SU-DHL-6 (cell line): ENCODE results near the gene MYO7B.

Source experiments
- H2AFZ ChIP-seq: fragments of 200-600 bp; sonication (generic); 2 replicates; pipeline ENCODE4 v1.6.1; 2014; ENCODE audit warnings: low read depth, mild to moderate bottlenecking, moderate library complexity, mixed read lengths, antibody characterized with exemption, low read length; ENCODE audit not compliant: severe bottlenecking
- H3F3A ChIP-seq: fragments of 200-600 bp; shearing (Covaris generic); 2 replicates; pipeline ENCODE4 v1.6.0; 2016; ENCODE audit warnings: antibody characterized with exemption, mild to moderate bottlenecking; ENCODE audit not compliant: insufficient read depth
- H3K27ac ChIP-seq: fragments of 200-600 bp; sonication (generic); 2 replicates; pipeline ENCODE4 v1.5.1; 2016; ENCODE audit warnings: low read depth, mild to moderate bottlenecking, low read length, moderate library complexity, mixed read lengths
- H3K27me3 ChIP-seq: fragments of 200-600 bp; sonication (generic), shearing (Covaris generic); 2 replicates; pipeline ENCODE4 v1.6.0; 2014; ENCODE audit warnings: mild to moderate bottlenecking, low read length
- H3K36me3 ChIP-seq: fragments of 200-600 bp; sonication (generic); 2 replicates; pipeline ENCODE4 v1.6.1; 2014; ENCODE audit warnings: mild to moderate bottlenecking, low read length, mixed read lengths
- H3K4me2 ChIP-seq: fragments of 300-600, 200-600 bp; shearing (Covaris generic), sonication (generic); 2 replicates; pipeline ENCODE4 v1.6.0; 2014; ENCODE audit warnings: low read length, low read depth, mild to moderate bottlenecking; ENCODE audit not compliant: poor library complexity, severe bottlenecking
- H3K4me3 ChIP-seq: fragments of 200-600 bp; sonication (generic); 2 replicates; pipeline ENCODE4 v1.5.1; 2014; ENCODE audit warnings: antibody characterized with exemption, low read length, mild to moderate bottlenecking, mixed read lengths; ENCODE audit not compliant: insufficient read depth, poor library complexity, severe bottlenecking
- H3K79me2 ChIP-seq: fragments of 200-600 bp; sonication (generic); 2 replicates; pipeline ENCODE4 v1.6.1; 2014; ENCODE audit warnings: mild to moderate bottlenecking, low read length, moderate library complexity; ENCODE audit not compliant: insufficient read depth
- H3K9ac ChIP-seq: fragments of 200-600 bp; sonication (generic); 2 replicates; pipeline ENCODE4 v1.7.0; 2014; ENCODE audit warnings: mild to moderate bottlenecking, low read length
- H3K9me2 ChIP-seq: fragments of 200-600 bp; sonication (generic); replicated peaks from 2 replicates; pipeline ENCODE4 v1.6.1; 2014; ENCODE audit warnings: low read length; ENCODE audit not compliant: insufficient read depth
- H3K9me3 ChIP-seq: fragments of 200-600 bp; sonication (generic); 2 replicates; pipeline ENCODE4 v1.6.1; 2014; ENCODE audit warnings: low read length, mixed read lengths; ENCODE audit not compliant: insufficient read depth
- H4K20me1 ChIP-seq: fragments of 200-600 bp; sonication (generic); 2 replicates; pipeline ENCODE4 v1.6.1; 2014; ENCODE audit warnings: low read depth, mild to moderate bottlenecking, antibody characterized with exemption, low read length, moderate library complexity, mixed read lengths
- CTCF ChIP-seq: fragments of 200-600 bp; sonication (generic); IDR thresholded peaks from one replicate; pipeline ENCODE4 v1.5.1; 2017; ENCODE audit warnings: antibody characterized with exemption, mild to moderate bottlenecking, low read length, moderate library complexity; ENCODE audit not compliant: insufficient read depth, poor library complexity, severe bottlenecking
- EZH2phosphoT487 ChIP-seq: fragments of 200-600 bp; sonication (generic), shearing (Covaris generic); conservative IDR thresholded peaks from 2 replicates; pipeline ENCODE4 v1.6.1; 2018; ENCODE audit warnings: mild to moderate bottlenecking, antibody characterized with exemption, low read length, moderate library complexity, mixed read lengths

Gene MYO7B

GRCh38 chr2:127672341-127673224 is 137.1 kb downstream of the MYO7B start:
- Histone ChIP-seq H3K9ac (no peak overlapping the region), H3K79me2 (no peaks in the 10 kb centered on the region), H3K9me2 (no peaks in the 10 kb centered on the region), H3F3A (no peaks in the 10 kb centered on the region), H3K4me2 (no peak overlapping the region), H3K36me3 (no peaks in the 10 kb centered on the region), H3K9me3 (no peaks in the 10 kb centered on the region), H4K20me1 (no peaks in the 10 kb centered on the region), H3K4me3 (no peak overlapping the region), H3K27ac (no peak overlapping the region), H3K27me3 (no peaks in the 10 kb centered on the region), H2AFZ (no peak overlapping the region)
- TF ChIP-seq CTCF (no peak), EZH2phosphoT487 (no peak)

- no peak overlapping the region for H3K4me2 ChIP-seq
- H3K4me3 ChIP-seq, result no peak overlapping the region
- TF ChIP-seq CTCF (no peak), EZH2phosphoT487 (no peak)
- H3K27me3 ChIP-seq, result no peaks in the 10 kb centered on the region
- no peak overlapping the region for H3K9ac ChIP-seq
- H4K20me1 ChIP-seq, result no peaks in the 10 kb centered on the region
- no peak overlapping the region for H3K27ac ChIP-seq
- H2AFZ ChIP-seq, result no peak overlapping the region
- H3K36me3 ChIP-seq, result no peaks in the 10 kb centered on the region
- H3F3A ChIP-seq, result no peaks in the 10 kb centered on the region
- H3K79me2 ChIP-seq, result no peaks in the 10 kb centered on the region
- H3K9me2 ChIP-seq, result no peaks in the 10 kb centered on the region
- H3K9me3 ChIP-seq, result no peaks in the 10 kb centered on the region
Measured at GRCh38 chr2:127673291-127674069, 138.0 kb downstream of the MYO7B start.

- H3K9me3 ChIP-seq, result no peaks in the 10 kb centered on the region
- no peak overlapping the region for H2AFZ ChIP-seq
- no peaks in the 10 kb centered on the region for H3K9me2 ChIP-seq
- no peaks in the 10 kb centered on the region for H3K36me3 ChIP-seq
- H3F3A ChIP-seq, result no peaks in the 10 kb centered on the region
- no peak overlapping the region for H3K4me3 ChIP-seq
- no peak overlapping the region for H3K9ac ChIP-seq
- no peak overlapping the region for H3K4me2 ChIP-seq
- H3K27ac ChIP-seq, result no peak overlapping the region
- TF ChIP-seq EZH2phosphoT487 (no peak), CTCF (no peak)
- H4K20me1 ChIP-seq, result no peaks in the 10 kb centered on the region
- no peaks in the 10 kb centered on the region for H3K27me3 ChIP-seq
- no peaks in the 10 kb centered on the region for H3K79me2 ChIP-seq
Measured at GRCh38 chr2:127674241-127675209, 139.0 kb downstream of the MYO7B start.
